ENCODE data around the gene GPC6.

GRCh38 chr13:93292366-93292765 is 65.8 kb downstream of the GPC6 start:
- TF ChIP-seq CTCF (IDR thresholded peaks at IDR 0.05; ENCODE audit: poor library complexity) (no peak), EZH2 (IDR thresholded peaks at IDR 0.05; ENCODE audit: borderline replicate concordance) (no peak), EZH2phosphoT487 (IDR thresholded peaks at IDR 0.05; ENCODE audit: low read depth, severe bottlenecking, unreplicated experiment) (no peak)
